OCI-LY3 (cell line): ENCODE data around the gene LRP1B.

ENCODE experiments used
- H2AFZ ChIP-seq: fragments of 200-600, 300-600 bp; shearing (Covaris generic); 2 replicates; pipeline ENCODE4 v1.6.0; 2014; ENCODE audit warnings: antibody characterized with exemption, low read depth, low read length
- H3K27ac ChIP-seq: fragments of 200-600, 300-600 bp; sonication (generic); 2 replicates; pipeline ENCODE4 v1.5.1; 2014; ENCODE audit warnings: mild to moderate bottlenecking, low read length, moderate library complexity, mixed read lengths
- H3K27me3 ChIP-seq: fragments of 200-600, 300-600 bp; sonication (generic); 2 replicates; pipeline ENCODE4 v1.6.1; 2014; ENCODE audit warnings: low read depth, low read length, mixed read lengths
- H3K36me3 ChIP-seq: fragments of 200-600, 300-600 bp; sonication (generic); replicated peaks from 2 replicates; pipeline ENCODE3; 2014; ENCODE audit warnings: low read depth, low read length, mixed read lengths
- H3K4me1 ChIP-seq: fragments of 300-600, 200-600 bp; sonication (generic); 2 replicates; pipeline ENCODE4 v1.6.1; 2014; ENCODE audit warnings: low read length, mixed read lengths
- H3K4me2 ChIP-seq: fragments of 200-600, 300-600 bp; sonication (generic); 2 replicates; pipeline ENCODE4 v1.6.1; 2014; ENCODE audit warnings: low read length, mixed read lengths
- H3K4me3 ChIP-seq: fragments of 300-600, 200-600 bp; sonication (generic); 2 replicates; pipeline ENCODE4 v1.5.1; 2014; ENCODE audit warnings: antibody characterized with exemption, mild to moderate bottlenecking, low read length, moderate library complexity
- H3K79me2 ChIP-seq: fragments of 300-600, 200-600 bp; shearing (Covaris generic); 2 replicates; pipeline ENCODE4 v1.6.1; 2014; ENCODE audit warnings: mild to moderate bottlenecking, low read length, mixed read lengths
- H3K9ac ChIP-seq: fragments of 300-600, 200-600 bp; shearing (Covaris generic); 2 replicates; pipeline ENCODE4 v1.6.0; 2014; ENCODE audit warnings: mild to moderate bottlenecking, low read length, moderate library complexity
- H3K9me3 ChIP-seq: fragments of 200-600, 300-600 bp; shearing (Covaris generic); 2 replicates; pipeline ENCODE4 v1.6.1; 2014; ENCODE audit warnings: low read length, mixed read lengths; ENCODE audit not compliant: insufficient read depth
- H4K20me1 ChIP-seq: fragments of 200-600, 300-600 bp; sonication (generic); 2 replicates; pipeline ENCODE4 v1.6.1; 2016; ENCODE audit warnings: low read length, mixed read lengths; ENCODE audit not compliant: insufficient read depth
- CTCF ChIP-seq: fragments of 200-600, 300-600 bp; sonication (generic); IDR thresholded peaks from 2 replicates; pipeline ENCODE4 v1.5.1; 2014; ENCODE audit warnings: antibody characterized with exemption, low read length, low read depth
- EZH2phosphoT487 ChIP-seq: fragments of 200-600 bp; shearing (Covaris generic); IDR thresholded peaks from 2 replicates; pipeline ENCODE4 v1.6.1; 2018; ENCODE audit warnings: antibody characterized with exemption, mixed run types, low read depth

The LRP1B gene

DNA sequence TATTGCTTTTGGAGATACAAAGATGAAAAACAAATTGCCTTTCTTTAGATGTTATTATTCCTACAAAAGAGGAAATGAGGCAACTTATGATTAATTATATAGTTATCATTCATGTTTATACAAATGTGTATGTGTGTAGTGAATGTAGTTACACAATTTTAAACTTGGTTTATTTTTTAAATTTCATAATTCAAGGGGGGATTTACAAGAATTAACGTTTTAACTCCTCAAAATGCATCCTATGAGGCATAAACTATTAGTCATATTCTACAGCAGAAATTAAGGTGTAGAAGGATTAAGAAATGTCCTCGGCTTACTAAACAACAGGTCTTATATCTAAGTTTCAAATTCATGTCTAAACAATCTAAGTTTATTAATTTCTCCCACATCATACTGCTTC is 1545.8 kb downstream of the LRP1B start:
- H3K36me3 ChIP-seq, result no peaks in the 10 kb centered on the region
- H3K27me3 ChIP-seq, result no peaks in the 10 kb centered on the region
- no peak overlapping the region for H3K9ac ChIP-seq
- no peaks in the 10 kb centered on the region for H4K20me1 ChIP-seq
- 0 out of 2 replicates have a peak, but pooled peaks cover 4% of the 10 kb centered on the region for H3K4me1 ChIP-seq
- H3K79me2 ChIP-seq, result no peaks in the 10 kb centered on the region
- no peak overlapping the region for H2AFZ ChIP-seq
- H3K4me3 ChIP-seq, result no peak overlapping the region
- TF ChIP-seq CTCF (no peak), EZH2phosphoT487 (no peak)
- H3K27ac ChIP-seq, result no peak overlapping the region
- H3K9me3 ChIP-seq, result no peaks in the 10 kb centered on the region
- H3K4me2 ChIP-seq, result no peak overlapping the region

GRCh38 chr2:140584471-140584870 is 1546.3 kb downstream of the LRP1B start:
- no peaks in the 10 kb centered on the region for H3K36me3 ChIP-seq
- H3K27me3 ChIP-seq, result no peaks in the 10 kb centered on the region
- H3K4me2 ChIP-seq, result no peak overlapping the region
- no peak overlapping the region for H2AFZ ChIP-seq
- H3K4me3 ChIP-seq, result no peak overlapping the region
- no peaks in the 10 kb centered on the region for H4K20me1 ChIP-seq
- no peak overlapping the region for H3K27ac ChIP-seq
- no peaks in the 10 kb centered on the region for H3K9me3 ChIP-seq
- no peak overlapping the region for H3K9ac ChIP-seq
- no peaks in the 10 kb centered on the region for H3K79me2 ChIP-seq
- H3K4me1 ChIP-seq, result 0 out of 2 replicates have a peak, but pooled peaks cover 4% of the 10 kb centered on the region
- TF ChIP-seq CTCF (no peak), EZH2phosphoT487 (no peak)

GRCh38 chr2:140580532-140581151 is 1550.2 kb downstream of the LRP1B start:
- Histone ChIP-seq H3K4me3 (no peak overlapping the region), H3K9ac (no peak overlapping the region), H3K27me3 (no peaks in the 10 kb centered on the region), H3K9me3 (no peaks in the 10 kb centered on the region), H3K4me1 (0 out of 2 replicates have a peak, but pooled peaks cover 3% of the 10 kb centered on the region), H2AFZ (no peak overlapping the region), H3K36me3 (no peaks in the 10 kb centered on the region), H3K27ac (no peak overlapping the region), H3K4me2 (no peak overlapping the region), H3K79me2 (no peaks in the 10 kb centered on the region), H4K20me1 (no peaks in the 10 kb centered on the region)
- no peak for TF ChIP-seq CTCF
- TF ChIP-seq EZH2phosphoT487, result no peak

- no peak overlapping the region for H2AFZ ChIP-seq
- H3K4me3 ChIP-seq, result no peak overlapping the region
- H3K4me2 ChIP-seq, result no peak overlapping the region
- H3K36me3 ChIP-seq, result no peaks in the 10 kb centered on the region
- no peak overlapping the region for H3K9ac ChIP-seq
- TF ChIP-seq CTCF, result no peak
- no peak for TF ChIP-seq EZH2phosphoT487
- H3K27ac ChIP-seq, result no peak overlapping the region
- no peaks in the 10 kb centered on the region for H3K9me3 ChIP-seq
- no peaks in the 10 kb centered on the region for H3K27me3 ChIP-seq
- H3K4me1 ChIP-seq, result 0 out of 2 replicates have a peak, but pooled peaks cover 3% of the 10 kb centered on the region
- no peaks in the 10 kb centered on the region for H3K79me2 ChIP-seq
- no peaks in the 10 kb centered on the region for H4K20me1 ChIP-seq
Measured at GRCh38 chr2:140577453-140577852, 1553.4 kb downstream of the LRP1B start.
